Measurements from ENCODE around the gene CYB5R2. TPM values are rescaled to one million over a fixed set of nuclear protein-coding genes. Genes with fewer than 3 reads are reported as not detected.

Gene CYB5R2
- total RNA-seq, 1 donor from 2014 or later, result 17.7 TPM

GRCh38 chr11:7648264-7648663, 25.0 kb downstream of the CYB5R2 start:
- DNase-seq (ENCODE audit: extremely low spot score in 2 of 2), result no peak
- H3K27ac ChIP-seq, result no peak overlapping the region
- intact Hi-C loops (cut with DNase I), result no loop called here
- H3K4me1 ChIP-seq, result no peaks in the 10 kb centered on the region
- peaks cover 0 to 56% of the 10 kb centered on the region in 2 donors for H3K36me3 ChIP-seq
- H3K9me3 ChIP-seq, result no peaks in the 10 kb centered on the region
- no peak overlapping the region for H3K4me3 ChIP-seq
- H3K27me3 ChIP-seq, result no peaks in the 10 kb centered on the region
- TF ChIP-seq POLR2A (IDR thresholded peaks at IDR 0.05), result no peak
- TF ChIP-seq CTCF (IDR thresholded peaks at IDR 0.05), result no peak
- TF ChIP-seq POLR2AphosphoS5 (IDR thresholded peaks at IDR 0.05; ENCODE audit: insufficient read depth in 1 of 2, low read depth in 1 of 2), result no peak

GRCh38 chr11:7646866-7647265, 26.4 kb downstream of the CYB5R2 start:
- Histone ChIP-seq H3K4me1 (no peaks in the 10 kb centered on the region), H3K9me3 (no peaks in the 10 kb centered on the region), H3K27me3 (no peaks in the 10 kb centered on the region), H3K36me3 (peaks cover 0 to 54% of the 10 kb centered on the region in 2 donors), H3K4me3 (no peak overlapping the region), H3K27ac (no peak overlapping the region)
- DNase-seq (ENCODE audit: extremely low spot score in 2 of 2), result no peak
- intact Hi-C loops (cut with DNase I), result no loop called here
- TF ChIP-seq POLR2A (IDR thresholded peaks at IDR 0.05), result no peak
- no peak for TF ChIP-seq CTCF (IDR thresholded peaks at IDR 0.05)
- TF ChIP-seq POLR2AphosphoS5 (IDR thresholded peaks at IDR 0.05; ENCODE audit: insufficient read depth in 1 of 2, low read depth in 1 of 2), result no peak

- H3K27me3 ChIP-seq, result no peaks in the 10 kb centered on the region
- TF ChIP-seq CTCF (IDR thresholded peaks at IDR 0.05) (no peak), POLR2AphosphoS5 (IDR thresholded peaks at IDR 0.05; ENCODE audit: insufficient read depth in 1 of 2, low read depth in 1 of 2) (no peak), POLR2A (IDR thresholded peaks at IDR 0.05) (no peak)
- peaks cover 0 to 54% of the 10 kb centered on the region in 2 donors for H3K36me3 ChIP-seq
- no peaks in the 10 kb centered on the region for H3K9me3 ChIP-seq
- H3K4me3 ChIP-seq, result no peak overlapping the region
- no peaks in the 10 kb centered on the region for H3K4me1 ChIP-seq
- intact Hi-C loops (cut with DNase I), result no loop called here
- DNase-seq (ENCODE audit: extremely low spot score in 2 of 2), result no peak
- no peak overlapping the region for H3K27ac ChIP-seq
Measured at GRCh38 chr11:7645206-7645605, 28.1 kb downstream of the CYB5R2 start.

- Histone ChIP-seq H3K4me1 (peaks cover 13% of the 10 kb centered on the region), H3K27me3 (no peaks in the 10 kb centered on the region), H3K9me3 (no peaks in the 10 kb centered on the region), H3K4me3 (no peak overlapping the region), H3K36me3 (peaks cover 0 to 44% of the 10 kb centered on the region in 2 donors), H3K27ac (no peak overlapping the region)
- TF ChIP-seq CTCF (IDR thresholded peaks at IDR 0.05) (no peak), POLR2A (IDR thresholded peaks at IDR 0.05) (no peak), POLR2AphosphoS5 (IDR thresholded peaks at IDR 0.05; ENCODE audit: insufficient read depth in 1 of 2, low read depth in 1 of 2) (no peak)
- DNase-seq (ENCODE audit: extremely low spot score in 2 of 2), result no peak
- intact Hi-C loops (cut with DNase I), result no loop called here
Measured at GRCh38 chr11:7643314-7643713, 30.0 kb downstream of the CYB5R2 start.

- Histone ChIP-seq H3K36me3 (peaks cover 0 to 42% of the 10 kb centered on the region in 2 donors), H3K4me3 (no peak overlapping the region), H3K27me3 (no peaks in the 10 kb centered on the region), H3K9me3 (no peaks in the 10 kb centered on the region), H3K27ac (no peak overlapping the region), H3K4me1 (peaks cover 13% of the 10 kb centered on the region)
- no peak for DNase-seq (ENCODE audit: extremely low spot score in 2 of 2)
- intact Hi-C loops (cut with DNase I), result no loop called here
- TF ChIP-seq CTCF (IDR thresholded peaks at IDR 0.05) (no peak), POLR2AphosphoS5 (IDR thresholded peaks at IDR 0.05; ENCODE audit: insufficient read depth in 1 of 2, low read depth in 1 of 2) (no peak), POLR2A (IDR thresholded peaks at IDR 0.05) (no peak)
Measured at GRCh38 chr11:7642747-7643146, 30.6 kb downstream of the CYB5R2 start.

Data from vagina (tissue), 2 donors.